Islet of Langerhans (tissue), 1 donor: ENCODE results near the gene GABRB1.

Experiments used
- FAIRE-seq: peaks from one replicate; lab custom pipeline; 2011; peaks lifted over from hg19 to GRCh38; lab: Jason Lieb, UNC

Gene GABRB1

GRCh38 chr4:47386561-47387235, 355.3 kb downstream of the GABRB1 start:
- no peak for FAIRE-seq

DNA sequence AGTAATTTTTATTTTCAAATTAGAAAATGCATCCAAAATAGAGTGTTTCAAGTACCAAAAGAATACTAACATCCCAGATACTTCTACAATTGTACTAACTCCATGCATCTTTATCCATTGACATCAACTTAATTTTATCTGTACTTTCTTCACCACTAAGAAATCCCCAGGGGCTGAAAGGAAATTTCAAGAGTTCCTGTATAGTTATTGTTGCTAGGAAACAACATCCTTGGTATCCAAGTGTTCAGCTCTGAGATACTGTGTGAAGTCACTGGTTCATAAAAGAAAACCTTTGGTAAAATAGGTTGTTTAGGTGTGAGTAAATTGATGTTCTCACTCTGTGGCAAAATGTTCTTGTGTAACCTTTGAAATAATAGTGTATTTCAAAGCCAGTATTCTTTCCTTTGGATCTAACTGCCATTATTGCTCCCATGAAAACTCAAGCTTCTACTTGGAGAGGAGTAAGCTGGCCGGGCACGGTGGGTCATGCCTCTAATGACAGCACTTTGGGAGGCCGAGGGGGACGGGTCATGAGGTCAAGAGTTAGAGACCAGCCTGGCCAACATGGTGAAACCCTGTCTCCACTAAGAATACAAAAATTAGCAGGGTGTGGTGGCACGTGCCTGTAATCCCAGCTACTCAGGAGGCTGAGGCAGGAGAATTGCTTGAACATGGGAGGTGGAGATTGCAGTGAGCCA, 359.2 kb downstream of the GABRB1 start:
- FAIRE-seq, result no peak

- FAIRE-seq, result no peak
Measured at GRCh38 chr4:47391256-47391655, 359.9 kb downstream of the GABRB1 start.

DNA sequence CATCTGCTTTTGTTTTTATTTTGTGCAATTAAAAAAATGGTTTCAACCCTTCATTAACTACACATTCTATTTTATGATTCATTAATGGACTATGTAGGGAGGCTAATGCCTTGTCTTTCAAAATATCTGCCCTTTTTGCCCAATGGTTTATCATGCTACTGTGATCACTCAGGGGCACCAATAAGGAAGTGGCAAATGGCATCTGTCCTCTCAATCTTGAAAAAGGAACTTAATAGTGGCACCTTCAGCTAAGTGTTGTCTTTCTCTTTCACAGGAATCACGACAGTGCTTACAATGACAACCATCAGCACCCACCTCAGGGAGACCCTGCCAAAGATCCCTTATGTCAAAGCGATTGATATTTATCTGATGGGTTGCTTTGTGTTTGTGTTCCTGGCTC, 375.0 kb downstream of the GABRB1 start:
- no peak for FAIRE-seq

DNA sequence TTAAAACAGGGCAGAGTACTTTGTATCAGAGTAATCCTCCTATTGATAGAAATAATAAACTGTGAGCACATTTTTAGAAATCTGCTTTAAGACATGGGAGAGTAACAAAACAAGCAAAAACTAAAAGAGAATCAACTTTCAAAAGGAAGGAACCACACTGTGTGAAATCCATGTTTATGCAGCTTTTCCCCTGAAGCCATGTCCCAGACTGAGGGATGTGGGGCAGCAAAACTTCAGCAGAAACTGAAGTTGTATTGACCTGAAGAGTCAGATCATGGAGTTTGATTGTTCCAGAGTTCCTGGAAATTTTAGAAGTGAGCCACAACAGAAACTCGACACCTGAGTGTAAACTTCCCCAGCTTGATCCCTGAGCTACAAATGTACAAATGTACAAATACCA, 378.9 kb downstream of the GABRB1 start:
- no peak for FAIRE-seq

DNA sequence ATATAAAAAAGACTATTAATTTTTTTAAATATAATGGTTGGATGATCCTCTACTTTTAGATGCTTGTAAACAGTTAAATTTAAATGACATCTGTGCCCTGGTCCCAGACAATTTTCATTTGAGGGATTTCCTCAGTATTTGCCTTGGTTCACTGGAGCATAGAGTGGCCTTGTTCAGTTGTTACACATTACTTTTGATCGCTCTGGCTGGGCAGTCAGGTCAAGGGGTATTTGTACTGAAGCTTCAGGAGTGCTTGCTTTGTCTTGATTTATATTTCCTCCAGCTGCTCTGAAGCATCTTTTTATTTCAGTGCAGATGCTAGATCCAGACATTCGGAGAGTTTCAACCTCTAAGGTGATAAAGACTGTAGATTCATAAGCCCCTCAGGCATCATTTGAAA, 382.2 kb downstream of the GABRB1 start:
- no peak for FAIRE-seq

- no peak for FAIRE-seq
Measured at GRCh38 chr4:47415719-47416118, 384.4 kb downstream of the GABRB1 start.

- FAIRE-seq, result no peak
Measured at GRCh38 chr4:47418147-47418546, 386.8 kb downstream of the GABRB1 start.

- FAIRE-seq, result no peak
Measured at GRCh38 chr4:47419296-47419695, 387.9 kb downstream of the GABRB1 start.

GRCh38 chr4:47425628-47426027, 394.3 kb downstream of the GABRB1 start:
- FAIRE-seq, result no peak

DNA sequence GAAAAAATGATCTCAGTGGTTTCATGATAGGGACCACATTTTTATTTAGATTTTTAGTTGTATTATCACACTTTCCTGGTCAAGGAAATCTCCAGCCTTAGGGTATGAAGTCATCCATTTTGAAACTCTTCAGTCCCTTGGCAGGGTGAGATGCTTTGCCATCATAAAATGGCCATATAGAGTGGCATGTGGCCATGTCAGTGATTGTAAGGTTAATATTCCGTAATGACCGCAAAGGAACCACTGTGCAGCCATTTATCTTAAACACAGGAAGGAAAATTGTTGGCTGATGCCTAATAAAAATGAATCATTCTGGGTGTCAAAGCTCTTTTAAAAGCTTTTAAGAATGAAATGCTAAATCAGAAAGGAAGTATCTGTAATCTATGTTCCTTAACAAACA, 396.6 kb downstream of the GABRB1 start:
- no peak for FAIRE-seq

- no peak for FAIRE-seq
Measured at GRCh38 chr4:47432749-47433148, 401.4 kb downstream of the GABRB1 start.

GRCh38 chr4:47434931-47435330, 403.6 kb downstream of the GABRB1 start:
- FAIRE-seq, result no peak

- FAIRE-seq, result no peak
Measured at GRCh38 chr4:47442980-47443379, 411.6 kb downstream of the GABRB1 start.

DNA sequence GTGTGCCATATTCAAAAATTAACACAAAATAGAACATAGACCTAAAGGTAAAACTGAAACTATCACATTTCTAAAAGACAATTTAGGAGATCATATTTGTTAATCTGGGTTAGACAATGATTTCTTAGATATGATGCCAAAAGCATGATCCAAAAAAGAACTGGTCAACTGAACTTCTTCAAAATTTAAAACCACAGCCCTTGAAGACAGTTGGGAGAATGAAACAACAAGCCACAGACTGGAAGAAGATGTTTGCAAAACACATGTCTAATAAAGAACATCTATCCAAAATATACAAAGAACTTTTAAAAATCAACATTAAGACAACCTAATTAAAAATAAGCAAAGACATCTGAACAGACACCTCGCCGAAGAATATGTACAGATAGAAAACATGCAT, 412.7 kb downstream of the GABRB1 start:
- FAIRE-seq, result no peak

- FAIRE-seq, result no peak
Measured at GRCh38 chr4:47451657-47452056, 420.3 kb downstream of the GABRB1 start.

GRCh38 chr4:47462799-47463234, 431.4 kb downstream of the GABRB1 start:
- no peak for FAIRE-seq

DNA sequence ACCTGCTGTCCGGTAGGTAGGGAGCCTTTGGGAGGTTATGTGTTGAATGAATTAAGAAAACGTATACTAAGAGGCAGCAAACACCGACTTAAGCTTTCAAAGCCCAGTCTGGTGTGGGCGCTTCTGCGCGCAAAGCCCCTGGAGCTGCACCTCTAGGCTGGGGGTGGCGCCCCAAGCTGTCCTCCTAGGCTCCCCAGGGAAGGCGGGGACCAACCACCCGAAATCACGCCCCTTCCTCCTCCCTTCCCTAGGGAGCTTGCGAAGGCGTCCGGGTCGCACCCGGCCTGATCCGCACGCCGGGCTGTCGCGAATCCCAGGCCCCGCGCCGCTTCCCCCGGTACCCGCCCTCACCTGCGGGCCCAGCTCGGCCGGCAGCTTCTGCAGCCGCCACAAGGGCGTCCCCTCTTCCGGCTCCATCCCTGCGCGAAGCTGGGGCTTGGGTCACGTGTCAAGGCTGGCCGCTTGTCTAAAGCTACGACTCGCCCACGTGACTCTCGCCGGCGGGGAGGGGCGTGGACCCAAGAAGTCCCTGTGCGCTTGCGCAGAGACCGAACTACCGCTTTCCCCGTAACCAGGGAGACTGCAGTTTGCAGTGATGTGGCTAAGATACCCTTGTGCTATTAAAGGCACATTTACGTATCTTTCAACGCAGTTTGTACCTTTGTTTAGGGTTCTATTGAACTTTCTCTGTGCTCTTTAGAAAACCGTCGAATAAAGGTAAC, 432.0 kb downstream of the GABRB1 start, which contains the start of gene COMMD8:
TSS of gene COMMD8 (minus strand) at position 468 of the 722 bp plus-strand sequence. CDS start at position 417, 51 bp downstream.
- FAIRE-seq, result peak; percentile 96

GRCh38 chr4:47465004-47465403, 433.6 kb downstream of the GABRB1 start:
- FAIRE-seq, result no peak

GRCh38 chr4:47466056-47466785, 434.9 kb downstream of the GABRB1 start:
- FAIRE-seq, result no peak

DNA sequence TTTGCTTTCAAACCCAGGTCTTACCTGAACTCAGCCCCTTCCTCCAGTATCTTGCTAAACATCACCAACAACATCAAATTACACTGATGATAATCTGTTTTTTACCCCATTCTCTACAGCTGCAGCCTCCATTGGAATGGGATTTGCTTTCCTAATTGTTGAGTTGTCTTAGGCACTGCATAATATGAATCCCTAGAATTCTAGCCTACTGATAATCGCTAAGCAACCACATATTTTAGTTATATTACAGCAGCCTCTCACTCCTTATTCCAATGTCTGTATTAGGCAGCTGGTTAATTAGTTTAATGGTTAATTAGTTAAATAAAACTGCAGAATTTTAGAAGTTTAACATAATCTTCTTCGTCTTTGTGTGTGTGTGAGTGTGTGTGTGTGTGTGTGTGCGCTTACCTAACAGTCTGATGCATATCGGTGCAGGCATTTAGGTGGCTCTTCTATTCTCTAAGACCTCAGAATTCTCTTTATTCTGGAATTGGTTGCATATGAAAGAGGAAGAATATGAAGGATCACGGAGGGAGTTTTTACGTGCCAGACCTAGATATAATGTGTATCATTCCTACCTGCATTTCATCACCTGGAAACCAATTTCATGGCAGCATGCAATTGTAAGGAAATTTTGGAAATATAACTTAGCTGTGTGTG, 437.5 kb downstream of the GABRB1 start:
- FAIRE-seq, result no peak

DNA sequence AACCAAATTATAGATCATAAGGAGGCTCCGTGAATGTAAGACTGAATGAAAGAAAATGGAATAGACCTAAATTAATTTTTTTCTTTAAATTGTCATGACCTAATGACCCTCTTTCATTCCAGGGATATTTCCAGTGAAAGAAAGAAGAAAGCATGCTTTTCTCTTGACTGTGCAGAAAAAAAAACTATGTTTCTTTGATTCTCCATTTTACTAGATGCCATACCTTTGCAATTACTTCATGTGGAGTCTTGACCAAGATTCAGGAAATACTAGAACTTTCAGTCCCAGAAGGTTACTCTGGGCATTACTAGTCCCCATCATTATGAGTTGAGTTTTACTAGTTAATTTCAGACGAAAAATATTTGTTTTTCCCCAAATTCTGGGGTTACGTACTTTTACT, 438.6 kb downstream of the GABRB1 start:
- FAIRE-seq, result no peak
